Pancreas (tissue), 10 donors: ENCODE measurements around the gene PRR14. TPM values are rescaled to one million over a fixed set of nuclear protein-coding genes. Genes with fewer than 3 reads are reported as not detected.

ENCODE experiments used
- ATAC-seq, 4 donors: fragments of 200-7000 bp; cut with Tn5 transposase; one replicate each; pipeline versions ENCODE4 v1.8.0 to v1.9.1; 2020; ENCODE audit warnings: mild to moderate bottlenecking in 4 of 4, moderate library complexity in 4 of 4
- DNase-seq, 6 donors: peaks; one replicate each; pipeline ENCODE4 v3.0.0-alpha.2; 2020
- FAIRE-seq: peaks from 2 replicates; lab custom pipeline; 2012; peaks lifted over from hg19 to GRCh38; lab: Jason Lieb, UNC
- H3K27ac ChIP-seq, 4 donors: fragments of 200-600 bp; sonication (generic); 1 replicate in 3 of 4; 2 replicates in 1 of 4; pipeline versions ENCODE4 v1.5.0 to v1.8.0; 2020
- H3K27me3 ChIP-seq, 4 donors: fragments of 200-600 bp; one replicate each; pipeline ENCODE4 v1.8.0; 2021
- H3K36me3 ChIP-seq, 3 donors: fragments of 200-600 bp; sonication (generic) in 1 of 3; one replicate each; pipeline versions ENCODE4 v1.5.0 to v1.8.0; 2020 to 2021
- H3K4me1 ChIP-seq, 3 donors: fragments of 200-600 bp; one replicate each; pipeline ENCODE4 v1.8.0; 2021
- H3K4me3 ChIP-seq, 4 donors: fragments of 200-600 bp; sonication (generic) in 2 of 4; one replicate each; pipeline versions ENCODE4 v1.5.0 to v1.8.0; 2020 to 2021
- H3K9me3 ChIP-seq, 4 donors: fragments of 200-600 bp; one replicate each; pipeline ENCODE4 v1.8.0; 2021
- CTCF ChIP-seq, 4 donors: fragments of 200-600 bp; sonication (generic) in 3 of 4; IDR thresholded peaks; one replicate each; pipeline versions ENCODE4 v1.5.0 to v1.8.0; 2021; ENCODE audit warnings: antibody characterized with exemption in 4 of 4
- WGBS, 2 donors: extraction: QIAGEN DNeasy Blood & Tissue Kit; methylation state at CpG; one replicate each; pipeline ENCODE4 v1.1.7; 2013; 5-methylcytosine and 5-hydroxymethylcytosine counted together
- intact Hi-C, 3 donors: fragments of 100-400 bp; cut with DNase I; formaldehyde crosslinking; loops; one replicate each; pipeline versions ENCODE4 v1.11.1 to v1.14.2; 2022
- polyA plus RNA-seq, 2 donors: library from polyadenylated mRNA; stranded (reverse); fragments of 200-250 nt; gene quantifications; one replicate each; pipeline ENCODE4 v1.2.3, GENCODE V29; 2013
- total RNA-seq, 6 donors: library from RNA; stranded (reverse); fragmentation: NEBNext Ultra II Directional in 4 of 6; extraction: Animal tissue kit (Norgen Biotek cat#: 25700) in 4 of 6; gene quantifications; one replicate each; pipeline versions ENCODE4 v1.2.1 to v1.2.4, GENCODE V29; 2021 to 2023
- donor health status: healthy with polysubstance abuse.
- donor health status: DM: no; HTN: no; CAD: no; lungs with moderate emphysema.
- donor health status: DM: no; HTN: no; CAD: no.
- donor health status: control.
- donor health status: control.
- donor health status: Bipolar disorder and iron deficiency.
- donor health status: DM: yes; HTN: yes; CAD: no.
- donor health status: DM: no; HTN: no; CAD: no.
- donor health status: DM: no; HTN: no; CAD: no.
- donor health status: DM: yes; HTN: yes; CAD: no.

Gene PRR14
- total and polyA plus RNA-seq, 8 donors: 23.5 to 164 (median 29.7) TPM

- peaks cover 18 to 25% (median 21%) of the 10 kb centered on the region in 3 donors for H3K4me1 ChIP-seq
Observed at GRCh38 chr16:30660424-30661261, 9.9 kb downstream of the PRR14 start.

GRCh38 chr16:30662449-30662848 lies 11.7 kb downstream of the PRR14 start:
- Histone ChIP-seq H3K36me3 (peaks cover 2 to 47% (median 31%) of the 10 kb centered on the region in 3 donors), H3K4me3 (no peak overlapping the region), H3K27me3 (no peaks in the 10 kb centered on the region), H3K27ac (no peak overlapping the region), H3K9me3 (no peaks in the 10 kb centered on the region), H3K4me1 (peaks cover 10 to 16% (median 13%) of the 10 kb centered on the region in 3 donors)
- no peak for ATAC-seq
- intact Hi-C loops: loop anchor here in 1 of 3 donors (10.0 kb wide), 1 partner anchor 252 kb away; no protein-coding TSS in a partner anchor
- DNase-seq: peak in 3 of 6 donors; percentile 22 to 80 (median 62)
- no peak for FAIRE-seq
- WGBS, 2 donors: 81 to 86% methylated on average over 17 of the region's 17 CpGs
- TF ChIP-seq CTCF (IDR thresholded peaks at IDR 0.05): no peak

More at GRCh38 chr16:30660424-30661261, 9.9 kb downstream of the PRR14 start:
- Histone ChIP-seq H3K36me3 (peaks cover 2 to 36% (median 16%) of the 10 kb centered on the region in 3 donors), H3K27ac (no peak overlapping the region), H3K4me3 (peak overlapping the region; percentile 73 to 95 (median 91)), H3K27me3 (no peaks in the 10 kb centered on the region), H3K9me3 (no peaks in the 10 kb centered on the region)
- DNase-seq: peak in 2 of 6 donors; percentile 24 to 34
- no peak for ATAC-seq
- intact Hi-C loops: loop anchor here in 1 of 3 donors (10.0 kb wide), 1 partner anchor 254 kb away; no protein-coding TSS in a partner anchor
- TF ChIP-seq CTCF (IDR thresholded peaks at IDR 0.05): no peak
- FAIRE-seq: no peak
- WGBS, 2 donors: 35 to 46% methylated on average over 21 of the region's 21 CpGs

GRCh38 chr16:30663038-30663437 lies 12.3 kb downstream of the PRR14 start:
- WGBS, 2 donors: 76 to 82% methylated on average over 8 of the region's 8 CpGs
- no peaks in the 10 kb centered on the region for H3K9me3 ChIP-seq
- FAIRE-seq: no peak
- DNase-seq: no peak
- H3K27ac ChIP-seq: no peak overlapping the region
- intact Hi-C loops: loop anchor here in 1 of 3 donors (10.0 kb wide), 1 partner anchor 252 kb away; no protein-coding TSS in a partner anchor
- H3K27me3 ChIP-seq: no peaks in the 10 kb centered on the region
- peaks cover 10 to 14% (median 13%) of the 10 kb centered on the region in 3 donors for H3K4me1 ChIP-seq
- no peak for ATAC-seq
- no peak for TF ChIP-seq CTCF (IDR thresholded peaks at IDR 0.05)
- H3K4me3 ChIP-seq: no peak overlapping the region
- peaks cover 2 to 53% (median 37%) of the 10 kb centered on the region in 3 donors for H3K36me3 ChIP-seq

- no peak for TF ChIP-seq CTCF (IDR thresholded peaks at IDR 0.05)
- Histone ChIP-seq H3K36me3 (peaks cover 2 to 61% (median 45%) of the 10 kb centered on the region in 3 donors), H3K27me3 (no peaks in the 10 kb centered on the region), H3K4me1 (peaks cover 10 to 14% (median 13%) of the 10 kb centered on the region in 3 donors), H3K27ac (no peak overlapping the region), H3K9me3 (no peaks in the 10 kb centered on the region), H3K4me3 (no peak overlapping the region)
- WGBS, 2 donors: 78 to 100% methylated on average over 3 to 9 of the region's 9 CpGs
- intact Hi-C loops: loop anchor here in 1 of 3 donors (10.0 kb wide), 1 partner anchor 251 kb away; no protein-coding TSS in a partner anchor
- ATAC-seq (no peak), DNase-seq (peak in 1 of 6 donors; percentile 32), FAIRE-seq (no peak)
Observed at GRCh38 chr16:30663820-30664219, 13.1 kb downstream of the PRR14 start.
